ENCODE data around the gene LIMA1.
"Not testable (repeated sequence)": the region's sequence is repeated elsewhere in the genome, so short reads cannot be mapped to it uniquely, and the experiment has no call there.

Gene LIMA1

GRCh38 chr12:50151047-50151687 lies 132.2 kb downstream of the LIMA1 start:
- TF ChIP-seq CTCF (IDR thresholded peaks at IDR 0.05): no peak
- no peaks in the 10 kb centered on the region for H3K27me3 Mint-ChIP-seq (ENCODE audit: low read depth, poor library complexity)
- peaks cover 8% of the 10 kb centered on the region for H3K36me3 Mint-ChIP-seq (ENCODE audit: low read depth)
- DNase-seq: no peak
- peak overlapping the region; percentile 62 for H3K27ac Mint-ChIP-seq
- peaks cover 14% of the 10 kb centered on the region for H3K4me1 Mint-ChIP-seq
- no peak overlapping the region for H3K4me3 Mint-ChIP-seq
- H3K9me3 Mint-ChIP-seq: no peaks in the 10 kb centered on the region

GRCh38 chr12:50149311-50149710 lies 134.0 kb downstream of the LIMA1 start:
- no peak for TF ChIP-seq CTCF (IDR thresholded peaks at IDR 0.05)
- DNase-seq: no peak
- Mint-ChIP-seq H3K36me3 (ENCODE audit: low read depth) (peaks cover 7% of the 10 kb centered on the region), H3K9me3 (no peaks in the 10 kb centered on the region), H3K27me3 (ENCODE audit: low read depth, poor library complexity) (no peaks in the 10 kb centered on the region), H3K4me1 (peaks cover 14% of the 10 kb centered on the region), H3K4me3 (no peak overlapping the region), H3K27ac (peak overlapping the region; percentile 42)

GRCh38 chr12:50148011-50148410 lies 135.3 kb downstream of the LIMA1 start:
- DNase-seq; H3K27ac Mint-ChIP-seq; H3K4me3 Mint-ChIP-seq; H3K27me3 Mint-ChIP-seq (ENCODE audit: low read depth, poor library complexity); H3K36me3 Mint-ChIP-seq (ENCODE audit: low read depth); H3K9me3 Mint-ChIP-seq: not testable (repeated sequence)
- peaks cover 14% of the 10 kb centered on the region for H3K4me1 Mint-ChIP-seq

GRCh38 chr12:50147281-50147680 lies 136.0 kb downstream of the LIMA1 start:
- no peak for DNase-seq
- Mint-ChIP-seq H3K9me3 (no peaks in the 10 kb centered on the region), H3K4me3 (no peak overlapping the region), H3K27ac (no peak overlapping the region), H3K27me3 (ENCODE audit: low read depth, poor library complexity) (no peaks in the 10 kb centered on the region), H3K36me3 (ENCODE audit: low read depth) (peaks cover 10% of the 10 kb centered on the region), H3K4me1 (peaks cover 14% of the 10 kb centered on the region)
- TF ChIP-seq CTCF (IDR thresholded peaks at IDR 0.05): no peak

- TF ChIP-seq CTCF (IDR thresholded peaks at IDR 0.05): no peak
- H3K36me3 Mint-ChIP-seq (ENCODE audit: low read depth): peaks cover 28% of the 10 kb centered on the region
- H3K27me3 Mint-ChIP-seq (ENCODE audit: low read depth, poor library complexity): no peaks in the 10 kb centered on the region
- peaks cover 3% of the 10 kb centered on the region for H3K4me1 Mint-ChIP-seq
- H3K27ac Mint-ChIP-seq: no peak overlapping the region
- no peaks in the 10 kb centered on the region for H3K9me3 Mint-ChIP-seq
- DNase-seq: no peak
- no peak overlapping the region for H3K4me3 Mint-ChIP-seq
These were observed 137.9 kb downstream of the LIMA1 start for GRCh38 chr12:50145439-50145838.

- Mint-ChIP-seq H3K27ac (no peak overlapping the region), H3K4me3 (no peak overlapping the region), H3K27me3 (ENCODE audit: low read depth, poor library complexity) (no peaks in the 10 kb centered on the region), H3K36me3 (ENCODE audit: low read depth) (peaks cover 41% of the 10 kb centered on the region), H3K9me3 (no peaks in the 10 kb centered on the region), H3K4me1 (no peaks in the 10 kb centered on the region)
- DNase-seq: no peak
- no peak for TF ChIP-seq CTCF (IDR thresholded peaks at IDR 0.05)
These were observed 140.3 kb downstream of the LIMA1 start for GRCh38 chr12:50142993-50143392.
